ENCODE results near the gene SYNC.

DNA sequence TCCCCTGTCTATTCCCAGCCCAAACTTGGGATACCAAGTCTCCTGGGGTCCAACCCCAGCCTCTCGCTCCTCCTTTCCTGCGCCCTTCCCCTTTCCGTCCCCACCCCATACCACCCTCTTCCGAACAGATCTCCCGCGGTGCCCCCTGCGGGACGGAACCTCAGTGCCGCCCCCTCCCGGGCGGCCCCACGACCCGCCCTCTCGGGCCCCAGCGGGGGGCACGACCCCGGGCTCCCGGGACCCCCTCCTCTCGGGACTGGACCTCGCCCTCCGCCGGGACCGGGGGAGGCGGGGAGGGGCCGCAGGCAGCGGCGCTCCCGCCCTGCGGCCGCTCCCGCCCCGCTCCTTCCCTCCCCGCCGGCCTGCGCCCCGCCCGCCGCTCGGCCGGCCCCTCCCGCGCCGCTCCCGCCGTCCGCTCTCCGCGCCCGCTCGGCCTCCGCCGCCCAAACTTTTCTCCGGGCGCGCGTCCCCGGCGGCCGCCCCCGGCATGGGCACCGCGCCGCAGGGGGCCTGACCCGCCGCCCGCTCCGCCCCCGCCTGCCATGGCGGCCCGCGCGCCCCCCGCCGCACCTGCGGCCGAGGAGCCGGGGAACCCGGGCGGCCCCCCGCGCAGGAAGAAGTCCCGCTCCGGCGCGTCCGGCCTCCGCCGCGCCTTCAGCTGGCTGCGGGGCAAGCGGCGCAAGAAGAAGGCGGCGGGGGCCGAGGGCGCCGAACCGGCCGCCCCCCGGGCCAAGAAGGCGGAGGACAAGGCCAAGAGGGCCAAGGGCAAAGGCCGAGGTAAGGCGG, 39.0 kb upstream of the SYNC start:
- TF ChIP-seq CTCF (IDR thresholded peaks at IDR 0.05; ENCODE audit: extremely low read depth in 1 of 2, insufficient read depth in 1 of 2, low read depth in 1 of 2, low read length in 2 of 2): peak; percentile 46 to 56
- TF ChIP-seq EZH2 (IDR thresholded peaks at IDR 0.05; ENCODE audit: borderline replicate concordance, low read depth, low read length, severe bottlenecking): peak; percentile 31
- no peak for TF ChIP-seq POLR2A (IDR thresholded peaks at IDR 0.05; ENCODE audit: low read depth, low read length)
- TF ChIP-seq JUN (IDR thresholded peaks at IDR 0.05; ENCODE audit: borderline replicate concordance, insufficient read depth, insufficient read length, low read depth): no peak
- TF ChIP-seq GATA2 (IDR thresholded peaks at IDR 0.05; ENCODE audit: insufficient read depth, insufficient read length, low read depth, low read length): no peak
- TF ChIP-seq, protein P1, sequence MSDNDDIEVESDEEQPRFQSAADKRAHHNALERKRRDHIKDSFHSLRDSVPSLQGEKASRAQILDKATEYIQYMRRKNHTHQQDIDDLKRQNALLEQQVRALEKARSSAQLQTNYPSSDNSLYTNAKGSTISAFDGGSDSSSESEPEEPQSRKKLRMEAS (IDR thresholded peaks at IDR 0.05; ENCODE audit: insufficient read depth, insufficient read length): no peak
- no peak for TF ChIP-seq MYC (IDR thresholded peaks at IDR 0.05; ENCODE audit: low read depth, low read length)
- no peak for TF ChIP-seq FOS (IDR thresholded peaks at IDR 0.05; ENCODE audit: borderline replicate concordance, insufficient read depth, low read length)
